H1 (cell line): ENCODE data around the gene S100A14. TPM values are rescaled to one million over a fixed set of nuclear protein-coding genes. Genes with fewer than 3 reads are reported as not detected.

ENCODE experiments used
- CTCF ChIA-PET: fragments of 300-600 bp; sonication (Branson Sonifier 250); formaldehyde crosslinking; loops from one replicate; lab custom pipeline; 2021; ENCODE audit not compliant: partially characterized antibody; lab: Charles Lee
- POLR2A ChIA-PET: fragments of 300-600 bp; sonication (Branson Sonifier 250); formaldehyde crosslinking; loops from one replicate; lab custom pipeline; 2021; ENCODE audit warnings: inconsistent platforms; ENCODE audit not compliant: partially characterized antibody; lab: Charles Lee
- DNase-seq, 2 experiments: peaks; one replicate each; pipeline versions ENCODE4 v3.0.0 to v3.0.0-alpha.2; 2010 to 2022; ENCODE audit warnings: low spot score in 2 of 2, low read depth in 1 of 2, mixed read lengths in 1 of 2
- FAIRE-seq: peaks from 2 replicates; lab custom pipeline; 2011; peaks lifted over from hg19 to GRCh38; lab: Jason Lieb, UNC
- H2AFZ ChIP-seq: 2 replicates; pipeline ENCODE4 v1.8.1; 2012; ENCODE audit warnings: low read length, inconsistent platforms
- H2AK5ac ChIP-seq: 2 replicates; pipeline ENCODE4 v1.6.1; 2013; ENCODE audit warnings: low read depth, low read length
- H2BK120ac ChIP-seq: replicated peaks from 2 replicates; pipeline ENCODE3; 2013; ENCODE audit warnings: low read depth, low read length, inconsistent platforms
- H2BK12ac ChIP-seq: 2 replicates; pipeline ENCODE4 v1.6.1; 2013; ENCODE audit warnings: low read depth, low read length
- H2BK15ac ChIP-seq: 2 replicates; pipeline ENCODE4 v1.6.1; 2013; ENCODE audit warnings: low read length
- H2BK20ac ChIP-seq: 2 replicates; pipeline ENCODE4 v1.6.1; 2013; ENCODE audit warnings: low read length
- H2BK5ac ChIP-seq: 2 replicates; pipeline ENCODE4 v1.6.1; 2013; ENCODE audit warnings: low read depth, low read length
- H3K14ac ChIP-seq: 2 replicates; pipeline ENCODE4 v1.6.1; 2013; ENCODE audit warnings: inconsistent platforms; ENCODE audit not compliant: insufficient read length
- H3K18ac ChIP-seq: 2 replicates; pipeline ENCODE4 v1.6.1; 2013; ENCODE audit warnings: low read length; ENCODE audit errors: extremely low read depth
- H3K23ac ChIP-seq: 2 replicates; pipeline ENCODE4 v1.6.1; 2013; ENCODE audit warnings: inconsistent platforms; ENCODE audit not compliant: insufficient read length
- H3K23me2 ChIP-seq: 2 replicates; pipeline ENCODE4 v1.6.1; 2013; ENCODE audit warnings: low read depth, low read length
- H3K27ac ChIP-seq: 2 replicates; pipeline ENCODE4 v1.6.1; 2011; ENCODE audit warnings: low read depth, low read length, inconsistent platforms
- H3K27me3 ChIP-seq, 4 experiments: replicated peaks in 1 of 4; 1 replicate in 1 of 4; 2 replicates in 3 of 4; pipeline versions ENCODE4 v1.6.1 to v1.8.1; 2011 to 2013; ENCODE audit warnings: low read length in 3 of 4, mild to moderate bottlenecking in 3 of 4, inconsistent platforms in 2 of 4, mixed read lengths in 2 of 4, moderate library complexity in 1 of 4; ENCODE audit not compliant: control insufficient read depth in 3 of 4, insufficient read depth in 3 of 4; ENCODE audit errors: extremely low read depth in 1 of 4
- H3K36me3 ChIP-seq, 4 experiments: 2 replicates each; pipeline versions ENCODE4 v1.6.1 to v1.8.1; 2011 to 2013; ENCODE audit warnings: mild to moderate bottlenecking in 4 of 4, low read length in 3 of 4, moderate library complexity in 2 of 4, control low read depth in 1 of 4, inconsistent platforms in 1 of 4; ENCODE audit not compliant: insufficient read depth in 4 of 4, control insufficient read depth in 2 of 4
- H3K4ac ChIP-seq: replicated peaks from 2 replicates; pipeline ENCODE3; 2013; ENCODE audit warnings: low read length, low read depth, mixed read lengths, inconsistent platforms; ENCODE audit not compliant: insufficient read length
- H3K4me1 ChIP-seq, 4 experiments: replicated peaks in 1 of 4; 1 replicate in 1 of 4; 2 replicates in 3 of 4; pipeline versions ENCODE4 v1.6.1 to v1.8.1; 2011 to 2013; ENCODE audit warnings: low read length in 3 of 4, inconsistent platforms in 2 of 4, mixed read lengths in 1 of 4; ENCODE audit not compliant: insufficient read depth in 4 of 4, control insufficient read depth in 3 of 4
- H3K4me2 ChIP-seq, 2 experiments: 2 replicates each; pipeline versions ENCODE4 v1.6.1 to v1.8.1; 2011 to 2013; ENCODE audit warnings: low read depth in 2 of 2, low read length in 2 of 2, control low read depth in 1 of 2, inconsistent platforms in 1 of 2, mild to moderate bottlenecking in 1 of 2; ENCODE audit not compliant: insufficient read depth in 1 of 2
- H3K4me3 ChIP-seq, 4 experiments: fragments of 200-600, 300-600 bp in 1 of 4; sonication (generic), shearing (Covaris generic), sonication (Bioruptor Twin) in 1 of 4; 2 replicates each; pipeline versions ENCODE4 v1.5.1 to v1.8.1; 2011 to 2016; ENCODE audit warnings: low read length in 4 of 4, low read depth in 3 of 4, control low read depth in 2 of 4, inconsistent platforms in 2 of 4, mild to moderate bottlenecking in 2 of 4, mixed read lengths in 1 of 4, moderate library complexity in 1 of 4; ENCODE audit not compliant: insufficient read depth in 2 of 4; ENCODE audit errors: extremely low read depth in 1 of 4
- H3K56ac ChIP-seq: replicated peaks from 2 replicates; pipeline ENCODE3; 2013; ENCODE audit warnings: low read depth, mild to moderate bottlenecking, mixed read lengths, low read length, inconsistent platforms; ENCODE audit not compliant: insufficient read length
- H3K79me1 ChIP-seq: 2 replicates; pipeline ENCODE4 v1.6.1; 2013; ENCODE audit warnings: low read depth, low read length, control low read depth
- H3K79me2 ChIP-seq, 2 experiments: 2 replicates each; pipeline versions ENCODE4 v1.6.1 to v1.8.1; 2012 to 2013; ENCODE audit warnings: low read length in 2 of 2, mild to moderate bottlenecking in 2 of 2, inconsistent platforms in 1 of 2; ENCODE audit not compliant: insufficient read depth in 2 of 2, control insufficient read depth in 1 of 2
- H3K9ac ChIP-seq, 4 experiments: replicated peaks in 1 of 4; 1 replicate in 1 of 4; 2 replicates in 3 of 4; pipeline versions ENCODE4 v1.6.1 to v1.8.1; 2011 to 2013; ENCODE audit warnings: low read depth in 3 of 4, low read length in 3 of 4, control low read depth in 2 of 4, mild to moderate bottlenecking in 2 of 4, moderate library complexity in 2 of 4, inconsistent platforms in 1 of 4; ENCODE audit errors: extremely low read depth in 1 of 4
- H3K9me3 ChIP-seq, 2 experiments: 2 replicates each; pipeline versions ENCODE4 v1.6.1 to v1.8.1; 2012 to 2013; ENCODE audit warnings: mild to moderate bottlenecking in 2 of 2, moderate library complexity in 2 of 2, control low read depth in 1 of 2, inconsistent platforms in 1 of 2, low read depth in 1 of 2, low read length in 1 of 2, mixed read lengths in 1 of 2; ENCODE audit not compliant: insufficient read depth in 2 of 2
- H4K20me1 ChIP-seq, 2 experiments: replicated peaks in 1 of 2; 2 replicates each; pipeline versions ENCODE3 to v1.8.1; 2011 to 2013; ENCODE audit warnings: inconsistent platforms in 2 of 2, low read length in 2 of 2, mild to moderate bottlenecking in 1 of 2; ENCODE audit not compliant: insufficient read depth in 2 of 2, control insufficient read depth in 1 of 2
- H4K5ac ChIP-seq: 2 replicates; pipeline ENCODE4 v1.6.1; 2013; ENCODE audit warnings: low read length, low read depth, mixed read lengths, inconsistent platforms; ENCODE audit not compliant: insufficient read length
- H4K8ac ChIP-seq: 2 replicates; pipeline ENCODE4 v1.8.0; 2013; ENCODE audit warnings: mild to moderate bottlenecking, moderate library complexity, low read length, inconsistent platforms; ENCODE audit not compliant: insufficient read depth; ENCODE audit errors: extremely low read depth
- H4K91ac ChIP-seq: replicated peaks from 2 replicates; pipeline ENCODE3; 2013; ENCODE audit warnings: low read length, mixed read lengths, inconsistent platforms; ENCODE audit not compliant: insufficient read length
- BCL11A ChIP-seq, 2 experiments: IDR thresholded peaks; one replicate each; pipeline ENCODE4 v1.6.1; 2011; ENCODE audit warnings: low read depth in 2 of 2, low read length in 2 of 2, mild to moderate bottlenecking in 2 of 2
- CHD1 ChIP-seq: IDR thresholded peaks from 2 replicates; pipeline ENCODE4 v1.6.1; 2012; ENCODE audit warnings: low read depth, low read length, improper control_type of control experiment
- NANOG ChIP-seq: IDR thresholded peaks from 2 replicates; pipeline ENCODE4 v1.6.1; 2011; ENCODE audit warnings: low read length, low read depth, mild to moderate bottlenecking, inconsistent platforms; ENCODE audit not compliant: insufficient read depth, poor library complexity, severe bottlenecking
- POLR2AphosphoS5 ChIP-seq: IDR thresholded peaks from 2 replicates; pipeline ENCODE4 v1.6.1; 2011; ENCODE audit warnings: low read depth, low read length
- RBBP5 ChIP-seq: IDR thresholded peaks from 2 replicates; pipeline ENCODE4 v1.7.1; 2012; ENCODE audit warnings: low read depth, mild to moderate bottlenecking, inconsistent platforms, low read length, moderate library complexity, borderline replicate concordance
- RXRA ChIP-seq: IDR thresholded peaks from 2 replicates; pipeline ENCODE4 v1.6.1; 2011; ENCODE audit warnings: low read depth, mild to moderate bottlenecking, low read length, moderate library complexity; ENCODE audit not compliant: insufficient read depth
- SUZ12 ChIP-seq: fragments of 200-600 bp; sonication (generic); IDR thresholded peaks from 2 replicates; pipeline ENCODE4 v1.6.1; 2012; ENCODE audit warnings: mild to moderate bottlenecking, inconsistent platforms, low read length, moderate library complexity, mixed read lengths
- TAF7 ChIP-seq: optimal IDR thresholded peaks from 2 replicates; pipeline ENCODE3; 2011; ENCODE audit warnings: low read depth, mild to moderate bottlenecking, inconsistent platforms, low read length, moderate library complexity, borderline replicate concordance
- WGBS, 2 experiments: shearing (Covaris generic) in 1 of 2; methylation state at CpG; one replicate each; pipeline versions ENCODE4 v1.1.6 to v1.1.7; 2013 to 2015; ENCODE audit warnings: low lambda C conversion rate in 2 of 2, mixed read lengths in 2 of 2, inconsistent platforms in 1 of 2, low coverage in 1 of 2, missing lambda C conversion rate in 1 of 2; ENCODE audit not compliant: insufficient replicate concordance in 2 of 2, insufficient coverage in 1 of 2, insufficient read length in 1 of 2; ENCODE audit errors: extremely low coverage in 1 of 2, missing lambda C conversion rate in 1 of 2; 5-methylcytosine and 5-hydroxymethylcytosine counted together
- polyA plus RNA-seq, 7 experiments: library from polyadenylated mRNA; depleted of rRNA in 3 of 7; stranded (reverse) in 5 of 7; unstranded in 2 of 7; fragments of >200 nt in 5 of 7; fragments of 200-250 nt in 2 of 7; gene quantifications; 1 replicate in 5 of 7; 2 replicates in 1 of 7; 4 replicates in 1 of 7; pipeline versions ENCODE4 v1.2.1 to v1.2.3, GENCODE V29; 2011 to 2013; ENCODE audit warnings: missing spikeins in 2 of 7, mixed read lengths in 2 of 7
- total RNA-seq: library from RNA; stranded (reverse); fragmentation: NEBNext Ultra II Directional; extraction: Animal tissue kit (Norgen Biotek cat#: 25700); gene quantifications from 2 replicates; pipeline ENCODE4 v1.2.1, GENCODE V29; 2021

S100A14 gene
- total and polyA plus RNA-seq, 2 of the 8 experiments (the other 6 are each of a cell fraction or from before 2014, with no cell fraction given), result 1.4 to 5.3 TPM

DNA sequence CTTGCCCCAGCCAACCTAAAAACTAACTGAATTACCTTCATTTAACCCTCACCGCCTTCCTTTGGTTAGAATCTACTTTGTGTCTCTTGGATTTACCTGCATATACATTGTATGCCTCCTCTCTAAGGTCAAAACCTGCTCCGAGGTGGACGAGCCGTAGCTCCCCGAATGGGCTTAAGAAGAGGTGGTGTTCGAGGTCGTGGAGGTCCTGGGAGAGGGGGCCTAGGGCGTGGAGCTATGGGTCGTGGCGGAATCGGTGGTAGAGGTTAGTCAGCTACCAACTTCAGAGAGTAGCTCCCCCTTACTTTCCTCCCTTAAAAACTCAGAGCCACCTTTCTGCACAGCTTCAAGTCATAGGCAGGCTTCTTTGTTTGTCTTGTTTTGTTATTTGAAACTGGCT lies 27.0 kb upstream of the S100A14 start:
- 98% methylated on average over 11 of the region's 11 CpGs; no CpG with 5 or more reads in 1 of the 2 experiments for WGBS, 2 experiments
- TF ChIP-seq RBBP5 (no peak), NANOG (no peak), CHD1 (no peak), BCL11A (IDR thresholded peaks at IDR 0.05; ENCODE audit: low read depth in 2 of 2, low read length in 2 of 2) (no peak), TAF7 (no peak), POLR2AphosphoS5 (no peak), RXRA (no peak), SUZ12 (no peak)

More for the DNA sequence above, 27.0 kb upstream of the S100A14 start:
- ChIA-PET POLR2A (interaction anchor here (1.0 to 16.2 kb wide), 9 partner anchors 7 to 132 kb away, joined by 3 to 343 read pairs (median 6); partner anchors contain the start of genes CHTOP, ILF2, S100A1 and S100A13), CTCF (interaction anchor here (0.7 to 1.7 kb wide), 8 partner anchors 9 to 321 kb away, joined by 3 to 4 read pairs (median 3); partner anchors contain the start of genes S100A1 and S100A13)
- H3K79me2 ChIP-seq, result peaks cover 0 to 12% of the 10 kb centered on the region in 2 experiments; a peak in 2 of 4 replicates
- no peak overlapping the region for H3K18ac ChIP-seq
- H3K36me3 ChIP-seq, result peaks cover 46 to 80% (median 72%) of the 10 kb centered on the region in 4 experiments
- no peak overlapping the region for H3K27ac ChIP-seq
- DNase-seq, result no peak
- H4K91ac ChIP-seq, result no peak overlapping the region
- no peak for FAIRE-seq
- H3K4me1 ChIP-seq, result peaks cover 0 to 3% (median 0%) of the 10 kb centered on the region in 4 experiments; a peak in 1 of 7 replicates
- H2BK12ac ChIP-seq, result no peak overlapping the region
- no peaks in the 10 kb centered on the region for H3K79me1 ChIP-seq
- H2BK120ac ChIP-seq, result no peak overlapping the region
- H3K56ac ChIP-seq, result no peak overlapping the region
- H4K8ac ChIP-seq, result peak overlapping the region; percentile 66; the same call in 1 of the 2 replicates
- H3K23ac ChIP-seq, result no peak overlapping the region
- H2BK15ac ChIP-seq, result no peak overlapping the region
- H3K4me2 ChIP-seq, result no peak overlapping the region
- no peak overlapping the region for H3K14ac ChIP-seq
- no peak overlapping the region for H2BK20ac ChIP-seq
- H3K23me2 ChIP-seq, result no peaks in the 10 kb centered on the region
- H3K4me3 ChIP-seq, result no peak overlapping the region
- peaks cover 6 to 7% of the 10 kb centered on the region in 2 experiments for H4K20me1 ChIP-seq
- H3K27me3 ChIP-seq, result no peaks in the 10 kb centered on the region
- H3K4ac ChIP-seq, result no peak overlapping the region
- H4K5ac ChIP-seq, result no peak overlapping the region
- H2BK5ac ChIP-seq, result no peak overlapping the region
- no peak overlapping the region for H2AFZ ChIP-seq
- H2AK5ac ChIP-seq, result no peak overlapping the region
- H3K9me3 ChIP-seq, result no peaks in the 10 kb centered on the region
- no peak overlapping the region for H3K9ac ChIP-seq
